ENCODE measurements around the gene EEF1AKMT1.

- TF ChIP-seq POLR2AphosphoS5 (IDR thresholded peaks at IDR 0.05) (no peak), CTCF (IDR thresholded peaks at IDR 0.05) (no peak), POLR2A (IDR thresholded peaks at IDR 0.05; ENCODE audit: low read depth) (no peak), EP300 (IDR thresholded peaks at IDR 0.05) (no peak)
Observed at GRCh38 chr13:20774746-20775145, 985 bp upstream of the EEF1AKMT1 start.
